B cell (primary cell): ENCODE data around the gene AFDN. TPM values are rescaled to one million over a fixed set of nuclear protein-coding genes. Genes with fewer than 3 reads are reported as not detected.

Experiments used
- ATAC-seq: fragments of 200-7000 bp; cut with Tn5 transposase; one replicate; pipeline ENCODE4 v1.10.0; 2021; ENCODE audit warnings: low read depth, mild to moderate bottlenecking, moderate number of reproducible peaks, moderate library complexity
- CTCF ChIA-PET: fragments of 350-600 bp; sonication (Branson Sonifier 250); formaldehyde crosslinking; loops from one replicate; lab custom pipeline; 2021; ENCODE audit warnings: antibody characterized with exemption, inconsistent platforms; lab: Charles Lee
- POLR2A ChIA-PET: fragments of 350-600 bp; sonication (Branson Sonifier 250); formaldehyde crosslinking; loops from one replicate; lab custom pipeline; 2021; ENCODE audit warnings: antibody characterized with exemption; lab: Charles Lee
- DNase-seq: peaks from one replicate; pipeline ENCODE4 v3.0.0; 2013
- H2AFZ ChIP-seq: 2 replicates; pipeline ENCODE4 v1.6.1; 2012; ENCODE audit warnings: mild to moderate bottlenecking, low read depth, low read length; ENCODE audit not compliant: insufficient read depth, poor library complexity, severe bottlenecking
- H3K27ac ChIP-seq, 2 donors: 1 replicate in 1 of 2; 2 replicates in 1 of 2; pipeline ENCODE4 v1.5.1; 2012 to 2013; ENCODE audit warnings: low read length in 2 of 2, mild to moderate bottlenecking in 2 of 2, moderate library complexity in 1 of 2
- H3K27me3 ChIP-seq, 4 experiments: fragments of 200-600 bp in 1 of 4; sonication (generic) in 1 of 4; replicated peaks in 1 of 4; 1 replicate in 2 of 4; 2 replicates in 2 of 4; pipeline versions ENCODE4 v1.6.1 to v1.7.0; 2013 to 2016; ENCODE audit warnings: low read length in 3 of 4, mild to moderate bottlenecking in 2 of 4, mixed read lengths in 1 of 4, moderate library complexity in 1 of 4; ENCODE audit not compliant: insufficient read depth in 4 of 4, control insufficient read depth in 3 of 4; ENCODE audit errors: control extremely low read depth in 1 of 4
- H3K36me3 ChIP-seq, 2 experiments: replicated peaks in 1 of 2; 1 replicate in 1 of 2; 2 replicates in 1 of 2; pipeline versions ENCODE4 v1.6.1 to v1.7.1; 2013; ENCODE audit warnings: low read length in 1 of 2; ENCODE audit not compliant: insufficient read depth in 2 of 2, control insufficient read depth in 1 of 2; ENCODE audit errors: control extremely low read depth in 1 of 2, extremely low read depth in 1 of 2
- H3K4me1 ChIP-seq, 2 donors: fragments of 200-600 bp in 1 of 2; sonication (generic) in 1 of 2; 1 replicate in 1 of 2; 2 replicates in 1 of 2; pipeline versions ENCODE4 v1.5.1 to v1.6.1; 2013 to 2017; ENCODE audit warnings: low read length in 2 of 2; ENCODE audit not compliant: control insufficient read depth in 2 of 2, insufficient read depth in 2 of 2
- H3K4me2 ChIP-seq: replicated peaks from 2 replicates; pipeline ENCODE3; 2012; ENCODE audit warnings: mild to moderate bottlenecking, low read depth, low read length; ENCODE audit not compliant: poor library complexity, severe bottlenecking
- H3K4me3 ChIP-seq, 5 experiments: fragments of 200-600 bp in 1 of 5; sonication (generic) in 1 of 5; 1 replicate in 3 of 5; 2 replicates in 2 of 5; pipeline versions ENCODE4 v1.5.1 to v1.7.0; 2011 to 2016; ENCODE audit warnings: low read length in 4 of 5, mild to moderate bottlenecking in 4 of 5, low read depth in 2 of 5, control low read depth in 1 of 5, moderate library complexity in 1 of 5; ENCODE audit not compliant: insufficient read depth in 1 of 5; ENCODE audit errors: control extremely low read depth in 1 of 5, extremely low read depth in 1 of 5
- H3K79me2 ChIP-seq: fragments of 200-600 bp; sonication (generic); one replicate; pipeline ENCODE4 v1.6.0; 2016; ENCODE audit warnings: low read length; ENCODE audit not compliant: control insufficient read depth, insufficient read depth
- H3K9ac ChIP-seq: fragments of 200-600 bp; sonication (generic); 2 replicates; pipeline ENCODE4 v1.6.1; 2017; ENCODE audit warnings: mild to moderate bottlenecking, low read length, moderate library complexity
- H3K9me3 ChIP-seq, 3 donors: one replicate each; pipeline versions ENCODE4 v1.6.1 to v1.7.1; 2013; ENCODE audit warnings: low read length in 2 of 3; ENCODE audit not compliant: control insufficient read depth in 2 of 3, insufficient read depth in 1 of 3; ENCODE audit errors: control extremely low read depth in 1 of 3
- H4K20me1 ChIP-seq: 2 replicates; pipeline ENCODE4 v1.6.0; 2012; ENCODE audit warnings: mild to moderate bottlenecking, low read length; ENCODE audit not compliant: insufficient read depth, control insufficient read depth, poor library complexity, severe bottlenecking
- H3K27ac Mint-ChIP-seq: one replicate; pipeline ENCODE4 v1.8.0; 2021; ENCODE audit warnings: mixed read lengths
- H3K27me3 Mint-ChIP-seq: one replicate; pipeline ENCODE4 v1.8.0; 2021; ENCODE audit warnings: mixed read lengths
- H3K4me1 Mint-ChIP-seq: one replicate; pipeline ENCODE4 v1.8.0; 2021; ENCODE audit warnings: mixed read lengths
- H3K4me3 Mint-ChIP-seq: one replicate; pipeline ENCODE4 v1.8.0; 2021; ENCODE audit warnings: mixed read lengths
- H3K9me3 Mint-ChIP-seq: one replicate; pipeline ENCODE4 v1.8.0; 2022; ENCODE audit warnings: mixed read lengths; ENCODE audit not compliant: insufficient read depth
- CTCF ChIP-seq: fragments of 200-600 bp; IDR thresholded peaks from one replicate; pipeline ENCODE4 v1.8.0; 2022; ENCODE audit warnings: antibody characterized with exemption, mild to moderate bottlenecking
- EZH2 ChIP-seq: IDR thresholded peaks from 2 replicates; pipeline ENCODE4 v1.6.1; 2012; ENCODE audit warnings: borderline replicate concordance, low read depth, mild to moderate bottlenecking, moderate library complexity, low read length; ENCODE audit not compliant: insufficient read depth, poor library complexity, severe bottlenecking
- WGBS: methylation state at CpG from one replicate; pipeline ENCODE4 v1.1.5; 2013; ENCODE audit warnings: missing lambda C conversion rate; ENCODE audit not compliant: insufficient coverage; 5-methylcytosine and 5-hydroxymethylcytosine counted together
- intact Hi-C: fragments of 100-400 bp; cut with micrococcal nuclease; formaldehyde crosslinking; loops from one replicate; pipeline ENCODE4 v1.10.0; 2022
- polyA plus RNA-seq: library from polyadenylated mRNA; depleted of rRNA; stranded (reverse); fragments of >200 nt; gene quantifications from 2 replicates; pipeline ENCODE4 v1.2.3, GENCODE V29; 2012
- total RNA-seq, 2 donors: library from RNA; stranded (reverse); fragments of 120-200 nt in 1 of 2; gene quantifications; 1 replicate in 1 of 2; 2 replicates in 1 of 2; pipeline versions ENCODE4 v1.2.3 to v1.2.4, GENCODE V29; 2013 to 2022

AFDN gene
- total and polyA plus RNA-seq, 2 donors (not counting 1 experiment from before 2014, with no cell fraction given): 15.4 to 70.5 TPM

GRCh38 chr6:167817729-167818128, 9.0 kb upstream of the AFDN start:
- no peak for ATAC-seq
- Mint-ChIP-seq H3K9me3 (no peaks in the 10 kb centered on the region), H3K27ac (no peak overlapping the region), H3K4me1 (no peaks in the 10 kb centered on the region), H3K27me3 (peaks cover 47% of the 10 kb centered on the region), H3K4me3 (no peak overlapping the region)
- no peaks in the 10 kb centered on the region for H3K4me1 ChIP-seq
- no peaks in the 10 kb centered on the region for H3K36me3 ChIP-seq
- CTCF ChIA-PET: no interaction called here
- no peak for DNase-seq
- H3K9me3 ChIP-seq: peaks cover 0 to 6% (median 0%) of the 10 kb centered on the region in 3 donors
- H3K4me3 ChIP-seq: no peak overlapping the region
- H3K4me2 ChIP-seq: no peak overlapping the region
- H3K79me2 ChIP-seq: no peaks in the 10 kb centered on the region
- no CpG with 5 or more reads among the region's 1 CpG for WGBS
- POLR2A ChIA-PET: interaction anchor here (0.6 kb wide), 1 partner anchor 54 kb away, joined by 3 read pairs; no protein-coding TSS in a partner anchor
- no peak overlapping the region for H3K9ac ChIP-seq
- intact Hi-C loops: no loop called here
- no peaks in the 10 kb centered on the region for H4K20me1 ChIP-seq
- no peak overlapping the region for H3K27ac ChIP-seq
- H2AFZ ChIP-seq: no peak overlapping the region
- peaks cover 0 to 24% (median 2%) of the 10 kb centered on the region in 4 experiments for H3K27me3 ChIP-seq
- no peak for TF ChIP-seq CTCF
- no peak for TF ChIP-seq EZH2

- Histone ChIP-seq H2AFZ (no peak overlapping the region), H4K20me1 (no peaks in the 10 kb centered on the region), H3K4me3 (no peak overlapping the region), H3K27ac (no peak overlapping the region), H3K9me3 (peaks cover 0 to 6% (median 0%) of the 10 kb centered on the region in 3 donors), H3K79me2 (no peaks in the 10 kb centered on the region), H3K27me3 (peaks cover 0 to 21% (median 4%) of the 10 kb centered on the region in 4 experiments), H3K9ac (no peak overlapping the region), H3K4me1 (no peaks in the 10 kb centered on the region), H3K4me2 (no peak overlapping the region), H3K36me3 (no peaks in the 10 kb centered on the region)
- ChIA-PET CTCF (no interaction called here), POLR2A (no interaction called here)
- TF ChIP-seq CTCF (no peak), EZH2 (no peak)
- Mint-ChIP-seq H3K27me3 (peaks cover 42% of the 10 kb centered on the region), H3K9me3 (no peaks in the 10 kb centered on the region), H3K4me3 (no peak overlapping the region), H3K27ac (no peak overlapping the region), H3K4me1 (no peaks in the 10 kb centered on the region)
- intact Hi-C loops: no loop called here
- 34% methylated on average over 11 of the region's 11 CpGs for WGBS
- ATAC-seq (no peak), DNase-seq (no peak)
These were observed 7.1 kb upstream of the AFDN start for GRCh38 chr6:167819576-167819975.
